Measurements from ENCODE around the gene HCN4.

The HCN4 gene

GRCh38 chr15:73323956-73324355, 44.8 kb downstream of the HCN4 start:
- Histone ChIP-seq H3K4me1 (peaks cover 0 to 17% (median 9%) of the 10 kb centered on the region in 4 donors), H3K27ac (no peak overlapping the region), H3K9me3 (no peaks in the 10 kb centered on the region), H3K36me3 (no peaks in the 10 kb centered on the region), H3K4me3 (no peak overlapping the region), H3K27me3 (peaks cover 0 to 61% of the 10 kb centered on the region in 2 donors)
- peak in 1 of 2 donors; percentile 55 for DNase-seq
- TF ChIP-seq, protein P1, sequence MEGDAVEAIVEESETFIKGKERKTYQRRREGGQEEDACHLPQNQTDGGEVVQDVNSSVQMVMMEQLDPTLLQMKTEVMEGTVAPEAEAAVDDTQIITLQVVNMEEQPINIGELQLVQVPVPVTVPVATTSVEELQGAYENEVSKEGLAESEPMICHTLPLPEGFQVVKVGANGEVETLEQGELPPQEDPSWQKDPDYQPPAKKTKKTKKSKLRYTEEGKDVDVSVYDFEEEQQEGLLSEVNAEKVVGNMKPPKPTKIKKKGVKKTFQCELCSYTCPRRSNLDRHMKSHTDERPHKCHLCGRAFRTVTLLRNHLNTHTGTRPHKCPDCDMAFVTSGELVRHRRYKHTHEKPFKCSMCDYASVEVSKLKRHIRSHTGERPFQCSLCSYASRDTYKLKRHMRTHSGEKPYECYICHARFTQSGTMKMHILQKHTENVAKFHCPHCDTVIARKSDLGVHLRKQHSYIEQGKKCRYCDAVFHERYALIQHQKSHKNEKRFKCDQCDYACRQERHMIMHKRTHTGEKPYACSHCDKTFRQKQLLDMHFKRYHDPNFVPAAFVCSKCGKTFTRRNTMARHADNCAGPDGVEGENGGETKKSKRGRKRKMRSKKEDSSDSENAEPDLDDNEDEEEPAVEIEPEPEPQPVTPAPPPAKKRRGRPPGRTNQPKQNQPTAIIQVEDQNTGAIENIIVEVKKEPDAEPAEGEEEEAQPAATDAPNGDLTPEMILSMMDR (IDR thresholded peaks at IDR 0.05), result no peak
- intact Hi-C loops (cut with DNase I; ENCODE audit: low total_unique reads), result no loop called here

DNA sequence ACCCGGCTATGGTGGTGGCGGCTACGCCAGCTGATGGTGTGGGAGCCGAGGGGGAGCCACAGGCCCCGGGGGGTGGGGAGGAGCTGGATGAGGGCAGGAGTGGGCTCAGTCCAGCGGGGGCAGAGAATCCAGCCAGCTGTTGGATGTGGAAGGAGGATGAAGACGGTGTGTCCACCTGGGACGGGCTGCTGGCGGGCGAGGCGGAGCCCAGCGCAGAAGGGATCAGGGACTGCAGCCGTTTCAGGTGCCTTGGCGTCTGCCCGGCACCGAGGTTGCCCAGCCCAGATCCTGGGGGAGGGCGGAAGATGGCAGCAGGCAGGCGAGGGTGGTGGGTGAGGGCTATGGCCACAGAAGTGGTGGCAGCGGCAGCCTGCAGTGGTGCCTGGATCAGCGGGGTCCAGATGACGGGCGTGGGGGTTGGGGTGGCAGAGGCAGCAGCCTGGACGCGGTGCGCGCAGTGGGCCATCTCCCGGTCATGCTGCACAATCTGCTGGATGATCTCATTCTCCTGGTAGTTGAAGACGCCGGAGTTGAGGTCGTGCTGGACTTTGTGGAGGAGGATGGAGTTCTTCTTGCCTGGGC, 45.3 kb downstream of the HCN4 start:
- H3K27me3 ChIP-seq, result peaks cover 0 to 65% of the 10 kb centered on the region in 2 donors
- no peak overlapping the region for H3K27ac ChIP-seq
- peak in 1 of 2 donors; percentile 62 for DNase-seq
- TF ChIP-seq, protein P1 (IDR thresholded peaks at IDR 0.05), result no peak
- intact Hi-C loops (cut with DNase I; ENCODE audit: low total_unique reads), result no loop called here
- no peaks in the 10 kb centered on the region for H3K9me3 ChIP-seq
- no peaks in the 10 kb centered on the region for H3K36me3 ChIP-seq
- peaks cover 0 to 17% (median 9%) of the 10 kb centered on the region in 4 donors for H3K4me1 ChIP-seq
- no peak overlapping the region for H3K4me3 ChIP-seq

GRCh38 chr15:73322665-73323373, 45.9 kb downstream of the HCN4 start:
- H3K9me3 ChIP-seq, result no peaks in the 10 kb centered on the region
- H3K4me3 ChIP-seq, result no peak overlapping the region
- intact Hi-C loops (cut with DNase I; ENCODE audit: low total_unique reads), result no loop called here
- H3K27ac ChIP-seq, result no peak overlapping the region
- peak in 1 of 2 donors; percentile 61 for DNase-seq
- H3K4me1 ChIP-seq, result peaks cover 0 to 17% (median 9%) of the 10 kb centered on the region in 4 donors
- no peaks in the 10 kb centered on the region for H3K36me3 ChIP-seq
- TF ChIP-seq, protein P1 (IDR thresholded peaks at IDR 0.05), result no peak
- H3K27me3 ChIP-seq, result peaks cover 0 to 67% of the 10 kb centered on the region in 2 donors

DNA sequence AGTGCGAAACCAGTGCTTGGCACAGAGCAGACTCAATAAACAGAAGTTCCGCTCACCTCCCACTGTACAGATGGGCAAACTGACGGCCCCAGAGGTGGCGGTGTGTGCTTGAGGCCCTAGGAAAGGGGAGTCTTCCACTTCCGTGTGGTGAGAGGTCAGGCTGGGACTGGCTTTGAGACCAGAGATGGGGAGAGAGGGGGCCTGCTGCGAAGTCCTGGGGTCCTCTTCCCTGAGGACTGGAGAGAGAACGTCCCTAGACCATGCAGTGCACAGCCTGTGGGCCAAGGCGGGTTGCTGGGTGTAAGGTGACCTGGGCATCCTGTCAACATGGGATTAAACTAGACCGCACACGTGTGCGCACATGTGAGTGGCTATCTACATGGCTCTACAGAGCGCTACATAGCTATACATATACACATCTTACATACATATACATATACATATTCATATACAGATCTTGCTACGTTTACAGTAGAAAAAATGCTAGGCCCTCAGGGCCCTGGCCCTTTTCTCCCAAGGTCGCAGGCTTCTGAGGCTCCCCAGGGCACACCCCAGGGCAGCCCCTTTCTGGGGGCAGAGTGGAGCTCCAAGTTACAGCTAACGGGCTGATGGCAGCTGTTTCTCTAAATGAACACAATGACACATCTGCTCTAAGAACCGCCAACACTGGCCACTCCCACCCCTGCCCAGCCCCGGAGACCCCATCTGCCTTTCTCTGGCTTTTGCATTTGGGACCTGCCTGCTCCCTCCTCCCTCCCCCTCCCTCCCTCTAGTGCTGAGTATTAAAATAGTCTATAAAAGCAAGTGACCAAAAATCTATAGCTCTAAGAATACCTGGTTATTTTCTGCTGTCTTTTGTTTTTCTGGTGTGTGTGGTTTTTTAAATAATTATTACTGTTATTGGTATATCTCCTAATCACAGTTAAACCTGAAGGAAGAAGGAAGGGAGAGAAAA, 47.0 kb downstream of the HCN4 start:
- Histone ChIP-seq H3K4me3 (no peak overlapping the region), H3K9me3 (no peaks in the 10 kb centered on the region), H3K4me1 (peaks cover 0 to 16% (median 8%) of the 10 kb centered on the region in 4 donors), H3K36me3 (no peaks in the 10 kb centered on the region), H3K27ac (no peak overlapping the region), H3K27me3 (peaks cover 0 to 67% of the 10 kb centered on the region in 2 donors)
- peak in 1 of 2 donors; percentile 28 for DNase-seq
- TF ChIP-seq, protein P1 (IDR thresholded peaks at IDR 0.05), result no peak
- intact Hi-C loops (cut with DNase I; ENCODE audit: low total_unique reads), result no loop called here

GRCh38 chr15:73320619-73321180, 48.1 kb downstream of the HCN4 start:
- H3K27me3 ChIP-seq, result peaks cover 0 to 67% of the 10 kb centered on the region in 2 donors
- H3K9me3 ChIP-seq, result no peaks in the 10 kb centered on the region
- TF ChIP-seq, protein P1 (IDR thresholded peaks at IDR 0.05), result no peak
- intact Hi-C loops (cut with DNase I; ENCODE audit: low total_unique reads), result no loop called here
- peak in 1 of 2 donors; percentile 12 for DNase-seq
- H3K4me1 ChIP-seq, result peaks cover 0 to 5% (median 0%) of the 10 kb centered on the region in 4 donors
- no peaks in the 10 kb centered on the region for H3K36me3 ChIP-seq
- H3K27ac ChIP-seq, result no peak overlapping the region
- H3K4me3 ChIP-seq, result no peak overlapping the region

Measured in tibial artery (tissue), 4 donors.